ENCODE measurements around the gene SEC24A.
"Not testable (repeated sequence)": the region's sequence is repeated elsewhere in the genome, so short reads cannot be mapped to it uniquely, and the experiment has no call there.

SEC24A gene
- total RNA-seq: 36.2 to 40.5 reads per million in 2 donors

- peak; percentile 83 to 96 (median 90) for DNase-seq
These were observed at the start of gene SEC24A for GRCh38 chr5:134648425-134649162. SEC24A (plus strand) TSS chr5:134648785; CDS start chr5:134649077, 292 bp downstream.

GRCh38 chr5:134599820-134600219, 48.8 kb upstream of the SEC24A start:
- not testable (repeated sequence) for DNase-seq

- DNase-seq: no peak
These were observed 48.0 kb upstream of the SEC24A start for GRCh38 chr5:134600600-134600999.

- peak in 1 of 5 experiments; percentile 60 for DNase-seq
These were observed 45.5 kb upstream of the SEC24A start for GRCh38 chr5:134603059-134603458.

- DNase-seq: peak in 1 of 5 experiments; percentile 39
These were observed 43.7 kb upstream of the SEC24A start for GRCh38 chr5:134604908-134605307.

GRCh38 chr5:134606726-134607125, 41.9 kb upstream of the SEC24A start:
- no peak for DNase-seq

GRCh38 chr5:134608555-134608954, 40.0 kb upstream of the SEC24A start:
- DNase-seq: peak in 1 of 5 experiments; percentile 65

GRCh38 chr5:134609232-134609851, 39.2 kb upstream of the SEC24A start:
- peak in 1 of 5 experiments; percentile 83 for DNase-seq

GRCh38 chr5:134610725-134611124, 37.9 kb upstream of the SEC24A start:
- no peak for DNase-seq

GRCh38 chr5:134611515-134611914, 37.1 kb upstream of the SEC24A start:
- no peak for DNase-seq

- no peak for DNase-seq
These were observed 34.0 kb upstream of the SEC24A start for GRCh38 chr5:134614450-134615085.

GRCh38 chr5:134620634-134621033, 28.0 kb upstream of the SEC24A start:
- no peak for DNase-seq

- DNase-seq: no peak
These were observed 23.0 kb upstream of the SEC24A start for GRCh38 chr5:134625559-134625958.

- peak in 1 of 5 experiments; percentile 34 for DNase-seq
These were observed 22.1 kb upstream of the SEC24A start for GRCh38 chr5:134626369-134627014.

- DNase-seq: no peak
These were observed 14.4 kb upstream of the SEC24A start for GRCh38 chr5:134634227-134634626.

GRCh38 chr5:134635366-134635765, 13.2 kb upstream of the SEC24A start:
- not testable (repeated sequence) for DNase-seq

- no peak for DNase-seq
These were observed 11.4 kb upstream of the SEC24A start for GRCh38 chr5:134637116-134637721.

- no peak for DNase-seq
These were observed 9.8 kb upstream of the SEC24A start for GRCh38 chr5:134638760-134639201.

GRCh38 chr5:134642931-134643530, 5.6 kb upstream of the SEC24A start:
- no peak for DNase-seq

GRCh38 chr5:134647750-134648424, 698 bp upstream of the SEC24A start:
- peak in 4 of 5 experiments; percentile 4 to 71 (median 26) for DNase-seq

GRCh38 chr5:134649163-134649835, 714 bp downstream of the SEC24A start:
- DNase-seq: peak in 1 of 5 experiments; percentile 49

Data from T-helper 2 cell (primary cell).